GM23338 (cell line): ENCODE measurements around the gene RSPH1. TPM values are rescaled to one million over a fixed set of nuclear protein-coding genes. Genes with fewer than 3 reads are reported as not detected.

Source experiments
- ATAC-seq: fragments of 200-7000 bp; cut with Tn5 transposase; 3 replicates; pipeline ENCODE4 v1.9.1; 2020
- DNase-seq: peaks from one replicate; pipeline ENCODE4 v3.0.0-alpha.2; 2015; ENCODE audit warnings: low spot score
- H2AFZ ChIP-seq: fragments of 200-600 bp; sonication (generic); 2 replicates; pipeline ENCODE4 v1.8.0; 2016; ENCODE audit warnings: antibody characterized with exemption, mild to moderate bottlenecking, moderate library complexity
- H3F3A ChIP-seq: fragments of 200-600 bp; sonication (generic); replicated peaks from 2 replicates; pipeline ENCODE4 v1.8.0; 2017; ENCODE audit warnings: antibody characterized with exemption, mixed run types, low read depth
- H3K27ac ChIP-seq: fragments of 200-600 bp; sonication (generic); 2 replicates; pipeline ENCODE4 v1.6.1; 2016; ENCODE audit warnings: low read depth
- H3K27me3 ChIP-seq: fragments of 200-600 bp; sonication (generic); 2 replicates; pipeline ENCODE4 v1.8.0; 2016; ENCODE audit warnings: mild to moderate bottlenecking, mixed run types, moderate library complexity; ENCODE audit not compliant: insufficient read depth
- H3K36me3 ChIP-seq: fragments of 200-600 bp; sonication (generic); 2 replicates; pipeline ENCODE4 v1.8.0; 2016; ENCODE audit warnings: mild to moderate bottlenecking; ENCODE audit not compliant: insufficient read depth
- H3K4me1 ChIP-seq: fragments of 200-600 bp; sonication (generic); 2 replicates; pipeline ENCODE4 v1.8.0; 2016; ENCODE audit warnings: mild to moderate bottlenecking, moderate library complexity; ENCODE audit not compliant: insufficient read depth
- H3K4me2 ChIP-seq: fragments of 200-600 bp; sonication (generic); 2 replicates; pipeline ENCODE4 v1.7.1; 2017; ENCODE audit warnings: mixed run types
- H3K4me3 ChIP-seq: fragments of 200-600 bp; sonication (generic); 2 replicates; pipeline ENCODE4 v1.6.1; 2016; ENCODE audit warnings: mixed run types
- H3K79me2 ChIP-seq: fragments of 200-600 bp; sonication (generic); replicated peaks from 2 replicates; pipeline ENCODE4 v1.8.0; 2017; ENCODE audit warnings: mild to moderate bottlenecking; ENCODE audit not compliant: insufficient read depth
- H3K9me2 ChIP-seq: fragments of 200-600 bp; sonication (generic); 2 replicates; pipeline ENCODE4 v1.8.0; 2017; ENCODE audit not compliant: insufficient read depth
- H4K20me1 ChIP-seq: fragments of 200-600 bp; sonication (generic); replicated peaks from 2 replicates; pipeline ENCODE4 v1.8.0; 2017; ENCODE audit warnings: mild to moderate bottlenecking; ENCODE audit not compliant: insufficient read depth
- H3K27ac Mint-ChIP-seq: 2 replicates; pipeline ENCODE4 v1.8.0; 2020; ENCODE audit warnings: inconsistent platforms, mild to moderate bottlenecking, moderate library complexity, mixed read lengths
- H3K27me3 Mint-ChIP-seq: 3 replicates; pipeline ENCODE4 v1.8.0; 2022; ENCODE audit warnings: low read depth, mild to moderate bottlenecking, moderate library complexity, mixed read lengths, inconsistent platforms; ENCODE audit not compliant: insufficient read depth, poor library complexity
- H3K36me3 Mint-ChIP-seq: 3 replicates; pipeline ENCODE4 v1.8.0; 2021; ENCODE audit warnings: low read depth, mild to moderate bottlenecking, inconsistent platforms, moderate library complexity, mixed read lengths
- H3K4me1 Mint-ChIP-seq: 3 replicates; pipeline ENCODE4 v1.8.0; 2020; ENCODE audit warnings: mild to moderate bottlenecking, inconsistent platforms, mixed read lengths
- H3K4me3 Mint-ChIP-seq: 3 replicates; pipeline ENCODE4 v1.8.0; 2021; ENCODE audit warnings: moderate library complexity, mild to moderate bottlenecking, inconsistent platforms, mixed read lengths
- H3K9me3 Mint-ChIP-seq: 3 replicates; pipeline ENCODE4 v1.8.0; 2020; ENCODE audit warnings: moderate library complexity, mild to moderate bottlenecking, inconsistent platforms, mixed read lengths
- CREB1 ChIP-seq: fragments of 250-450 bp; sonication (Bioruptor Pico); IDR thresholded peaks from 2 replicates; pipeline ENCODE4 v1.5.0; 2020; ENCODE audit warnings: low read depth, mild to moderate bottlenecking, moderate library complexity
- CTCF ChIP-seq, 2 experiments: fragments of 200-600 bp in 1 of 2; sonication (generic) in 1 of 2; conservative IDR thresholded peaks; 2 replicates each; pipeline versions ENCODE4 v1.5.1 to v1.6.1; 2016 to 2017; ENCODE audit warnings: antibody characterized with exemption in 2 of 2, low read depth in 2 of 2, mild to moderate bottlenecking in 2 of 2, moderate library complexity in 1 of 2
- EZH2 ChIP-seq: fragments of 200-600 bp; sonication (generic); IDR thresholded peaks from one replicate; pipeline ENCODE4 v1.8.0; 2017; ENCODE audit warnings: antibody characterized with exemption, mild to moderate bottlenecking, low read depth; ENCODE audit not compliant: unreplicated experiment
- JUNB ChIP-seq: IDR thresholded peaks from one replicate; pipeline ENCODE4 v1.6.1; 2016; ENCODE audit warnings: antibody characterized with exemption; ENCODE audit not compliant: unreplicated experiment
- NANOG ChIP-seq: IDR thresholded peaks from 2 replicates; pipeline ENCODE4 v1.6.1; 2016; ENCODE audit warnings: antibody characterized with exemption, borderline replicate concordance
- REST ChIP-seq: IDR thresholded peaks from one replicate; pipeline ENCODE4 v1.6.1; 2018; ENCODE audit warnings: antibody characterized with exemption; ENCODE audit not compliant: unreplicated experiment
- STAT1 ChIP-seq: IDR thresholded peaks from one replicate; pipeline ENCODE4 v1.6.1; 2016; ENCODE audit warnings: antibody characterized with exemption; ENCODE audit not compliant: unreplicated experiment
- ZNF114 ChIP-seq: fragments of 250-450 bp; sonication (Bioruptor Pico); IDR thresholded peaks from 2 replicates; pipeline ENCODE4 v1.5.0; 2020; ENCODE audit warnings: mild to moderate bottlenecking, moderate library complexity
- ZNF462 ChIP-seq: fragments of 250-450 bp; sonication (Bioruptor Pico); IDR thresholded peaks from 2 replicates; pipeline ENCODE4 v1.5.0; 2020; ENCODE audit warnings: mild to moderate bottlenecking, moderate library complexity
- polyA plus RNA-seq: library from polyadenylated mRNA; unstranded; fragments of >200 nt; fragmentation: Nextera tagmentation; extraction: Ambion mirVana; gene quantifications from 2 replicates; pipeline ENCODE4 v1.2.1, GENCODE V29; 2016
- total RNA-seq: library from RNA; depleted of rRNA; stranded (reverse); fragments of >200 nt; shearing (Covaris generic); gene quantifications from 2 replicates; pipeline ENCODE4 v1.2.3, GENCODE V29; 2014

RSPH1 gene
- total and polyA plus RNA-seq, 2 experiments from 2014 or later, result 0.23 TPM; not detected in 1

- no peak for DNase-seq
- no peak overlapping the region for H3K27ac Mint-ChIP-seq
- peaks cover 10% of the 10 kb centered on the region for H3K27me3 Mint-ChIP-seq
These were observed 27.4 kb downstream of the RSPH1 start for GRCh38 chr21:42468491-42469131.

More at GRCh38 chr21:42468491-42469131, 27.4 kb downstream of the RSPH1 start:
- no peak overlapping the region for H3K27ac ChIP-seq
- no peaks in the 10 kb centered on the region for H3K27me3 ChIP-seq
- no peaks in the 10 kb centered on the region for H3F3A ChIP-seq
- H3K4me1 ChIP-seq, result peaks cover 7% of the 10 kb centered on the region
- H3K79me2 ChIP-seq, result no peaks in the 10 kb centered on the region
- no peak for TF ChIP-seq CREB1 (CRISPR knock-in tag)
- TF ChIP-seq REST, result no peak
- TF ChIP-seq EZH2, result no peak
- no peak for TF ChIP-seq ZNF114 (CRISPR knock-in tag)
- no peak for TF ChIP-seq JUNB
- TF ChIP-seq STAT1, result no peak
- no peak for TF ChIP-seq ZNF462 (CRISPR knock-in tag)
- TF ChIP-seq NANOG, result no peak
- no peak for TF ChIP-seq CTCF (conservative IDR thresholded peaks at IDR 0.05; ENCODE audit: low read depth in 2 of 2)
- H3K9me2 ChIP-seq, result no peaks in the 10 kb centered on the region
- H3K4me3 Mint-ChIP-seq, result no peak overlapping the region
- no peaks in the 10 kb centered on the region for H3K36me3 ChIP-seq
- H3K9me3 Mint-ChIP-seq, result no peaks in the 10 kb centered on the region
- no peak for ATAC-seq
- no peaks in the 10 kb centered on the region for H3K36me3 Mint-ChIP-seq
- H3K4me1 Mint-ChIP-seq, result peaks cover 30% of the 10 kb centered on the region
- H4K20me1 ChIP-seq, result no peaks in the 10 kb centered on the region
- H3K4me2 ChIP-seq, result no peak overlapping the region
- H3K4me3 ChIP-seq, result no peak overlapping the region
- H2AFZ ChIP-seq, result no peak overlapping the region
